ENCODE measurements around the gene PLEKHG4B. TPM values are rescaled to one million over a fixed set of nuclear protein-coding genes. Genes with fewer than 3 reads are reported as not detected.
"Not testable (repeated sequence)": the region's sequence is repeated elsewhere in the genome, so short reads cannot be mapped to it uniquely, and the experiment has no call there.

PLEKHG4B gene
- polyA plus RNA-seq, 1 experiment, result 1.4 TPM

GRCh38 chr5:208449-209114 lies 116.6 kb downstream of the PLEKHG4B start:
- no peaks in the 10 kb centered on the region for H3K27me3 ChIP-seq (ENCODE audit: control insufficient read depth, insufficient read depth, low read length)
- DNase-seq (ENCODE audit: low read depth), result no peak
- CTCF ChIA-PET, result interaction anchor here (1.4 to 2.0 kb wide), 2 partner anchors 10 to 108 kb away, joined by 4 to 7 read pairs; partner anchors contain the start of genes CCDC127 and SDHA
- TF ChIP-seq CTCF (IDR thresholded peaks at IDR 0.05; ENCODE audit: insufficient read depth, low read depth, low read length), result no peak
- POLR2A ChIA-PET, result no interaction called here
- H3K4me3 ChIP-seq (ENCODE audit: low read depth, low read length), result no peak overlapping the region
- peaks cover 6% of the 10 kb centered on the region; the same call in 1 of the 2 replicates for H3K36me3 ChIP-seq (ENCODE audit: control insufficient read depth, insufficient read depth, low read length)

- CTCF ChIA-PET, result no interaction called here
These were observed 121.9 kb downstream of the PLEKHG4B start for GRCh38 chr5:213803-214395.

GRCh38 chr5:215256-215655 lies 123.3 kb downstream of the PLEKHG4B start:
- POLR2A ChIA-PET; H3K36me3 ChIP-seq (ENCODE audit: control insufficient read depth, insufficient read depth, low read length); CTCF ChIA-PET; DNase-seq (ENCODE audit: low read depth); H3K4me3 ChIP-seq (ENCODE audit: low read depth, low read length); H3K27me3 ChIP-seq (ENCODE audit: control insufficient read depth, insufficient read depth, low read length): not testable (repeated sequence)

More at GRCh38 chr5:213803-214395, 121.9 kb downstream of the PLEKHG4B start:
- TF ChIP-seq CTCF (IDR thresholded peaks at IDR 0.05; ENCODE audit: insufficient read depth, low read depth, low read length), result no peak
- POLR2A ChIA-PET, result no interaction called here
- H3K36me3 ChIP-seq (ENCODE audit: control insufficient read depth, insufficient read depth, low read length), result 0 out of 2 replicates have a peak, but pooled peaks cover 2% of the 10 kb centered on the region
- no peak for DNase-seq (ENCODE audit: low read depth)
- H3K27me3 ChIP-seq (ENCODE audit: control insufficient read depth, insufficient read depth, low read length), result no peaks in the 10 kb centered on the region
- no peak overlapping the region for H3K4me3 ChIP-seq (ENCODE audit: low read depth, low read length)

GRCh38 chr5:216076-216475 lies 124.1 kb downstream of the PLEKHG4B start:
- POLR2A ChIA-PET; H3K27me3 ChIP-seq (ENCODE audit: control insufficient read depth, insufficient read depth, low read length); H3K36me3 ChIP-seq (ENCODE audit: control insufficient read depth, insufficient read depth, low read length); H3K4me3 ChIP-seq (ENCODE audit: low read depth, low read length); DNase-seq (ENCODE audit: low read depth); CTCF ChIA-PET: not testable (repeated sequence)

GRCh38 chr5:217494-218456 lies 125.8 kb downstream of the PLEKHG4B start, which contains the start of the genes CCDC127 and SDHA:
CCDC127 (minus strand) TSS chr5:218153; CDS start chr5:216849, 1,304 bp downstream.
SDHA (plus strand) TSS chr5:218320; CDS start chr5:218356, 36 bp downstream.
- TF ChIP-seq CTCF (IDR thresholded peaks at IDR 0.05; ENCODE audit: insufficient read depth, low read depth, low read length), result peak; percentile 57
- H3K4me3 ChIP-seq (ENCODE audit: low read depth, low read length), result peak within 1 kb of the TSS; percentile 96
- CTCF ChIA-PET, result interaction anchor here (0.6 to 2.7 kb wide), 9 partner anchors 9 to 177 kb away, joined by 3 to 7 read pairs (median 3); no protein-coding TSS in a partner anchor
- POLR2A ChIA-PET, result interaction anchor here (0.6 kb wide), 1 partner anchor 48 kb away, joined by 5 read pairs; no protein-coding TSS in a partner anchor
- peak; percentile 47 for DNase-seq (ENCODE audit: low read depth)
- not testable (repeated sequence) for H3K36me3 ChIP-seq (ENCODE audit: control insufficient read depth, insufficient read depth, low read length); H3K27me3 ChIP-seq (ENCODE audit: control insufficient read depth, insufficient read depth, low read length)
